SK-N-MC (cell line): ENCODE results near the gene MTTP.
"Not testable (repeated sequence)": the region's sequence is repeated elsewhere in the genome, so short reads cannot be mapped to it uniquely, and the experiment has no call there.

Source experiments
- DNase-seq: peaks from one replicate; pipeline ENCODE4 v3.0.0-alpha.2; 2011; ENCODE audit warnings: low read depth, low spot score
- H3K27ac ChIP-seq: fragments of 200-600 bp; sonication (generic); 2 replicates; pipeline ENCODE4 v1.5.1; 2016; ENCODE audit warnings: mixed run types
- H3K36me3 ChIP-seq: fragments of 200-600 bp; sonication (generic); 2 replicates; pipeline ENCODE4 v1.6.1; 2017; ENCODE audit warnings: antibody characterized with exemption, low read length, mixed read lengths; ENCODE audit not compliant: insufficient read depth
- H3K4me3 ChIP-seq: fragments of 200-600 bp; sonication (generic); 2 replicates; pipeline ENCODE4 v1.5.1; 2016
- H3K9ac ChIP-seq: fragments of 200-600 bp; sonication (generic); 2 replicates; pipeline ENCODE4 v1.8.0; 2017; ENCODE audit warnings: mixed run types, mixed read lengths; ENCODE audit not compliant: insufficient read length
- H3K9me3 ChIP-seq: fragments of 200-600 bp; sonication (generic); 2 replicates; pipeline ENCODE4 v1.6.1; 2017; ENCODE audit warnings: low read depth, mild to moderate bottlenecking, antibody characterized with exemption, low read length, moderate library complexity, mixed read lengths
- EZH2 ChIP-seq: fragments of 200-600 bp; sonication (generic); IDR thresholded peaks from one replicate; pipeline ENCODE4 v1.6.1; 2017; ENCODE audit warnings: antibody characterized with exemption
- FOXP2 ChIP-seq: optimal IDR thresholded peaks from 2 replicates; pipeline ENCODE3; 2011; ENCODE audit warnings: mild to moderate bottlenecking, moderate library complexity; ENCODE audit not compliant: insufficient read depth; ENCODE audit errors: extremely low read length, control extremely low read depth
- POLR2AphosphoS5 ChIP-seq: IDR thresholded peaks from 2 replicates; pipeline ENCODE4 v1.6.1; 2012; ENCODE audit warnings: mild to moderate bottlenecking, low read depth, low read length, borderline replicate concordance

The MTTP gene

GRCh38 chr4:99574530-99575324 is at the start of gene MTTP:
Gene MTTP (plus strand): TSS chr4:99574824. CDS start chr4:99574910, 86 bp downstream.
- no peaks in the 10 kb centered on the region for H3K36me3 ChIP-seq
- no peaks in the 10 kb centered on the region for H3K9me3 ChIP-seq
- no peak within 1 kb of the TSS for H3K27ac ChIP-seq
- H3K9ac ChIP-seq: no peak within 1 kb of the TSS
- DNase-seq: no peak
- no peak for TF ChIP-seq FOXP2
- no peak for TF ChIP-seq EZH2
- no peak for TF ChIP-seq POLR2AphosphoS5
- peak within 1 kb of the TSS; percentile 8; the same call in 1 of the 2 replicates for H3K4me3 ChIP-seq

- no peak for DNase-seq
- H3K27ac ChIP-seq: no peak overlapping the region
- H3K4me3 ChIP-seq: no peak overlapping the region
Observed at GRCh38 chr4:99529228-99529627, 45.4 kb upstream of the MTTP start.

GRCh38 chr4:99529956-99530355 is 44.7 kb upstream of the MTTP start:
- Histone ChIP-seq H3K27ac (no peak overlapping the region), H3K4me3 (no peak overlapping the region), H3K9ac (no peak overlapping the region), H3K9me3 (no peaks in the 10 kb centered on the region), H3K36me3 (no peaks in the 10 kb centered on the region)
- TF ChIP-seq EZH2: no peak
- TF ChIP-seq POLR2AphosphoS5: no peak
- no peak for TF ChIP-seq FOXP2
- DNase-seq: no peak

More at GRCh38 chr4:99529228-99529627, 45.4 kb upstream of the MTTP start:
- Histone ChIP-seq H3K9ac (no peak overlapping the region), H3K36me3 (no peaks in the 10 kb centered on the region), H3K9me3 (no peaks in the 10 kb centered on the region)
- TF ChIP-seq EZH2 (no peak), POLR2AphosphoS5 (no peak), FOXP2 (no peak)

- H3K27ac ChIP-seq, H3K36me3 ChIP-seq, DNase-seq, H3K4me3 ChIP-seq, H3K9me3 ChIP-seq, H3K9ac ChIP-seq: not testable (repeated sequence)
Observed at GRCh38 chr4:99534699-99535098, 39.9 kb upstream of the MTTP start.

- no peak for DNase-seq
- Histone ChIP-seq H3K36me3 (no peaks in the 10 kb centered on the region), H3K4me3 (no peak overlapping the region), H3K9me3 (no peaks in the 10 kb centered on the region), H3K27ac (no peak overlapping the region), H3K9ac (no peak overlapping the region)
- TF ChIP-seq POLR2AphosphoS5 (no peak), EZH2 (no peak), FOXP2 (no peak)
Observed at GRCh38 chr4:99536271-99536670, 38.4 kb upstream of the MTTP start.

- no peak for TF ChIP-seq FOXP2
- TF ChIP-seq EZH2: no peak
- no peak for TF ChIP-seq POLR2AphosphoS5
- no peak overlapping the region for H3K9ac ChIP-seq
- H3K4me3 ChIP-seq: no peak overlapping the region
- DNase-seq: no peak
- no peaks in the 10 kb centered on the region for H3K9me3 ChIP-seq
- no peaks in the 10 kb centered on the region for H3K36me3 ChIP-seq
- H3K27ac ChIP-seq: no peak overlapping the region
Observed at GRCh38 chr4:99536848-99537247, 37.8 kb upstream of the MTTP start.

GRCh38 chr4:99537674-99538073 is 37.0 kb upstream of the MTTP start:
- Histone ChIP-seq H3K27ac (no peak overlapping the region), H3K4me3 (no peak overlapping the region), H3K36me3 (no peaks in the 10 kb centered on the region), H3K9ac (no peak overlapping the region), H3K9me3 (no peaks in the 10 kb centered on the region)
- no peak for DNase-seq
- no peak for TF ChIP-seq EZH2
- TF ChIP-seq POLR2AphosphoS5: no peak
- TF ChIP-seq FOXP2: no peak

- DNase-seq: no peak
- H3K9ac ChIP-seq: no peak overlapping the region
- no peaks in the 10 kb centered on the region for H3K36me3 ChIP-seq
- no peak overlapping the region for H3K27ac ChIP-seq
- no peaks in the 10 kb centered on the region for H3K9me3 ChIP-seq
- H3K4me3 ChIP-seq: no peak overlapping the region
- TF ChIP-seq POLR2AphosphoS5 (no peak), FOXP2 (no peak), EZH2 (no peak)
Observed at GRCh38 chr4:99540277-99540939, 34.2 kb upstream of the MTTP start.
